Hepatocyte (in vitro differentiated cells): ENCODE results near the gene ELL2. TPM values are rescaled to one million over a fixed set of nuclear protein-coding genes. Genes with fewer than 3 reads are reported as not detected.
A peak's percentile ranks its signal among the peaks of the same experiment; 100 is the strongest.

Experiments
- DNase-seq: peaks from one replicate; pipeline ENCODE4 v3.0.0-alpha.2; 2016; ENCODE audit warnings: low spot score
- H2AFZ ChIP-seq: fragments of 200-600 bp; sonication (generic); 2 replicates; pipeline ENCODE4 v1.6.0; 2016; ENCODE audit warnings: antibody characterized with exemption, mild to moderate bottlenecking
- H3K27ac ChIP-seq: fragments of 200-600 bp; sonication (generic); 2 replicates; pipeline ENCODE4 v1.5.1; 2016; ENCODE audit warnings: mild to moderate bottlenecking
- H3K27me3 ChIP-seq: fragments of 200-600 bp; sonication (generic); 2 replicates; pipeline ENCODE4 v1.6.1; 2016
- H3K36me3 ChIP-seq: fragments of 200-600 bp; sonication (generic); replicated peaks from 2 replicates; pipeline ENCODE4 v1.5.1; 2016; ENCODE audit warnings: low read depth; ENCODE audit not compliant: insufficient read depth
- H3K4me1 ChIP-seq: fragments of 200-600 bp; sonication (generic); 2 replicates; pipeline ENCODE4 v1.5.1; 2016; ENCODE audit warnings: mild to moderate bottlenecking, moderate library complexity; ENCODE audit not compliant: insufficient read depth
- H3K4me2 ChIP-seq: fragments of 200-600 bp; sonication (generic); 2 replicates; pipeline ENCODE4 v1.6.0; 2016
- H3K4me3 ChIP-seq: fragments of 200-600 bp; sonication (generic); 2 replicates; pipeline ENCODE4 v1.5.1; 2016; ENCODE audit warnings: mild to moderate bottlenecking
- H3K79me2 ChIP-seq: fragments of 200-600 bp; sonication (generic); 2 replicates; pipeline ENCODE4 v1.6.0; 2017; ENCODE audit warnings: mild to moderate bottlenecking
- H3K9me2 ChIP-seq: fragments of 200-600 bp; sonication (generic); replicated peaks from 2 replicates; pipeline ENCODE4 v1.6.0; 2017; ENCODE audit warnings: mild to moderate bottlenecking; ENCODE audit not compliant: insufficient read depth
- H3K9me3 ChIP-seq: fragments of 200-600 bp; sonication (generic); 2 replicates; pipeline ENCODE4 v1.5.1; 2016; ENCODE audit warnings: low read depth, mild to moderate bottlenecking
- H4K20me1 ChIP-seq: fragments of 200-600 bp; sonication (generic); 2 replicates; pipeline ENCODE4 v1.6.0; 2016; ENCODE audit warnings: mild to moderate bottlenecking; ENCODE audit not compliant: insufficient read depth, poor library complexity, severe bottlenecking
- EZH2 ChIP-seq: fragments of 200-600 bp; sonication (generic); IDR thresholded peaks from 2 replicates; pipeline ENCODE4 v1.6.1; 2016; ENCODE audit warnings: antibody characterized with exemption, mild to moderate bottlenecking, borderline replicate concordance
- EZH2phosphoT487 ChIP-seq: fragments of 200-600 bp; sonication (generic); IDR thresholded peaks from one replicate; pipeline ENCODE4 v1.6.1; 2018; ENCODE audit warnings: antibody characterized with exemption, mild to moderate bottlenecking, low read depth, moderate library complexity; ENCODE audit not compliant: unreplicated experiment, severe bottlenecking
- WGBS: methylation state at CpG from one replicate; pipeline ENCODE4 v1.1.6; 2016; ENCODE audit warnings: low lambda C conversion rate; ENCODE audit errors: missing lambda C conversion rate; 5-methylcytosine and 5-hydroxymethylcytosine counted together
- polyA plus RNA-seq: library from polyadenylated mRNA; unstranded; fragments of >200 nt; fragmentation: Nextera tagmentation; extraction: Ambion mirVana; gene quantifications from 2 replicates; pipeline ENCODE4 v1.2.1, GENCODE V29; 2016
- total RNA-seq: library from RNA; depleted of rRNA; stranded (reverse); fragments of >200 nt; gene quantifications from 2 replicates; pipeline ENCODE4 v1.2.3, GENCODE V29; 2014
- TF ChIP-seq, protein P1 (sequence below): fragments of 200-600 bp; sonication (generic); IDR thresholded peaks from 2 replicates; pipeline ENCODE4 v1.5.1; 2016; ENCODE audit warnings: antibody characterized with exemption, mild to moderate bottlenecking; ENCODE audit not compliant: poor library complexity

ELL2 gene
- total and polyA plus RNA-seq, 2 experiments from 2014 or later = 34.6 to 56.0 TPM

DNA sequence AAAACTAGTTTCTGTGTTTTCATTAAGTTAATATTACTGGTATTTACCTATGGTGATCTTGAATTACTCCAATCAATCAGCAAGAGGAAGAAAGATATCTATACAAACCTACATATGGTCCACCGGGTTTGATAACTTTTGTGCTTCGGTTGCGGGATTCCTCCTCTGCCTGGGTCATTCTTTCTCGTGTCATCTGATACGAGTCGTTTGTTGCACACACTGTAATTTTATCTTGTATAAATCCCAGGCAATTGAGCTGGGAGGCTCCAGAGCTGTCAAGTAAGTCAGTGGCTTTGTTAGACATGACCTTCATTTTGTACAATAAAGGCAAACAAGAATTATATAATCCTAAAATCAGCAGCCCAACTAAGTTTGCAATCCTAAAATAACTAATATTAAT, 48.0 kb downstream of the ELL2 start:
- DNase-seq = no peak
- TF ChIP-seq, protein P1, sequence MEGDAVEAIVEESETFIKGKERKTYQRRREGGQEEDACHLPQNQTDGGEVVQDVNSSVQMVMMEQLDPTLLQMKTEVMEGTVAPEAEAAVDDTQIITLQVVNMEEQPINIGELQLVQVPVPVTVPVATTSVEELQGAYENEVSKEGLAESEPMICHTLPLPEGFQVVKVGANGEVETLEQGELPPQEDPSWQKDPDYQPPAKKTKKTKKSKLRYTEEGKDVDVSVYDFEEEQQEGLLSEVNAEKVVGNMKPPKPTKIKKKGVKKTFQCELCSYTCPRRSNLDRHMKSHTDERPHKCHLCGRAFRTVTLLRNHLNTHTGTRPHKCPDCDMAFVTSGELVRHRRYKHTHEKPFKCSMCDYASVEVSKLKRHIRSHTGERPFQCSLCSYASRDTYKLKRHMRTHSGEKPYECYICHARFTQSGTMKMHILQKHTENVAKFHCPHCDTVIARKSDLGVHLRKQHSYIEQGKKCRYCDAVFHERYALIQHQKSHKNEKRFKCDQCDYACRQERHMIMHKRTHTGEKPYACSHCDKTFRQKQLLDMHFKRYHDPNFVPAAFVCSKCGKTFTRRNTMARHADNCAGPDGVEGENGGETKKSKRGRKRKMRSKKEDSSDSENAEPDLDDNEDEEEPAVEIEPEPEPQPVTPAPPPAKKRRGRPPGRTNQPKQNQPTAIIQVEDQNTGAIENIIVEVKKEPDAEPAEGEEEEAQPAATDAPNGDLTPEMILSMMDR = no peak
- H3K9me2 ChIP-seq = no peaks in the 10 kb centered on the region
- no peak overlapping the region for H2AFZ ChIP-seq
- no peaks in the 10 kb centered on the region for H3K27me3 ChIP-seq
- H3K9me3 ChIP-seq = no peaks in the 10 kb centered on the region
- 71% methylated on average over 6 of the region's 6 CpGs for WGBS
- H3K4me1 ChIP-seq = peaks cover 14% of the 10 kb centered on the region
- H3K27ac ChIP-seq = no peak overlapping the region
- no peak overlapping the region for H3K4me2 ChIP-seq
- H3K36me3 ChIP-seq = no peaks in the 10 kb centered on the region
- no peak overlapping the region for H3K4me3 ChIP-seq
- H3K79me2 ChIP-seq = peaks cover 79% of the 10 kb centered on the region
- peaks cover 8% of the 10 kb centered on the region for H4K20me1 ChIP-seq

DNA sequence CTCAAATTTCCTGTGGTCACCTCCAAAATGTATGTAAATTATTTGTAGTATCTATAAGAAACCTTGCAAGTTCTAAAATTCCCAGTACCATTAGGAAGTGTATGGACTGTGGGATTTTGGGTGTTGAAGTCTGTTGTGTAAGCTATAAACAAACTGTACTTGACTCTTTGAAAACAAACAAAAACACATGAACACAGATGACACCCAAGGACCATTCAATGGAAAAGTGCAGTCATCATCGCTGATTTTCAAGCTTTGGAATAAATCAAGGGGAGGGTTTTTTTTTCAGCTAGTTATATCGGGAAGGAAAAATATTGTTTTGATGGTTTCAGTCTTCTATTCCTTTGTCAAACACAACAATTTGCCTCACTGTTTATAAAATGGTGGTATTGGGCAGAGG, 49.6 kb downstream of the ELL2 start:
- Histone ChIP-seq H3K27ac (peak overlapping the region; percentile 18), H4K20me1 (peaks cover 2% of the 10 kb centered on the region), H3K4me3 (no peak overlapping the region), H3K4me2 (no peak overlapping the region), H3K4me1 (peaks cover 3% of the 10 kb centered on the region), H3K36me3 (no peaks in the 10 kb centered on the region), H3K9me2 (no peaks in the 10 kb centered on the region), H3K79me2 (peaks cover 78% of the 10 kb centered on the region), H3K27me3 (no peaks in the 10 kb centered on the region), H2AFZ (no peak overlapping the region), H3K9me3 (no peaks in the 10 kb centered on the region)
- WGBS = 99% methylated on average over 2 of the region's 2 CpGs
- TF ChIP-seq EZH2 (no peak), EZH2phosphoT487 (no peak)
- TF ChIP-seq, protein P1 = no peak
- no peak for DNase-seq

DNA sequence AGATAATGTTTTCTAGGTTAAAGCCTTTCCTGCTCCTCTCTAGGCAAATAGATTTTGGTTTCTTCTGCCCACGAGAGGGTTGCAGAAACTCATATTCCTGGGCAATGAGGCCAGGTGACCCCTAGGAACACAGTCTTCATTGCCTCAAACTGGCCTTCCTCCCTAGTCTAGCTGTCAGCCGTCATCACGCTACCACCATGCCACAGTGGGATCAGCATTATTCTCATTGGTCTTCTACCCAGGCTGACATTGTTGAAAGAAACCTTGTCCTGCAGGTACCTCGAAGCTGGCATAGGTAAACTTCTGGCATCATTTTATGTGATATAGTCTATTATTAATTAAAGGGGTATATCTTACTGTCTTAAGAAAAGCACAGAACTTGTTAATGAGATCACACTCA, 51.1 kb downstream of the ELL2 start:
- Histone ChIP-seq H3K4me1 (no peaks in the 10 kb centered on the region), H3K36me3 (no peaks in the 10 kb centered on the region), H3K9me2 (no peaks in the 10 kb centered on the region), H2AFZ (no peak overlapping the region), H3K27ac (no peak overlapping the region), H3K79me2 (peaks cover 77% of the 10 kb centered on the region), H3K9me3 (no peaks in the 10 kb centered on the region), H3K4me3 (no peak overlapping the region), H3K27me3 (no peaks in the 10 kb centered on the region), H3K4me2 (no peak overlapping the region), H4K20me1 (peaks cover 2% of the 10 kb centered on the region)
- DNase-seq = no peak
- 95% methylated on average over 4 of the region's 4 CpGs for WGBS
- TF ChIP-seq EZH2phosphoT487 (no peak), EZH2 (no peak)
- TF ChIP-seq, protein P1 = no peak

DNA sequence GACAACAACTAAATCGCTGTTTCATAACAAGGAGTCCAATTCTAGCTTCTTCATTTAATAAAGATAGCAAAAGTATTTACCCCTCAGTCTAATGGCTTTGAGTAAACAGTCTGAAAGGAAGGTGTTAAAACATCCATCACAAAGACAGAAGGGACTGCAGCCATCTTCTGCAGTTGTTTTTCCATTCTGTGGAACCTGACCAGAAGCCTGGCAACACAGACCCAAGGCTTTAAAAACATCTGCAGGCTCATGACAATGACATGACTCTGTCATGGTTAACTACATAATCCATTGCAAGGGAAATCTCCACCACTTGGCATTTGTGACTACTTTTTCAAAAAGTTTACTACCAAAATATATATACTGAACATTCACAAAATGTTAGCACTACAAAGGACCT, 51.9 kb downstream of the ELL2 start:
- 71% methylated on average over 1 of the region's 1 CpG for WGBS
- Histone ChIP-seq H3K4me1 (no peaks in the 10 kb centered on the region), H3K79me2 (peaks cover 71% of the 10 kb centered on the region), H3K27ac (no peak overlapping the region), H3K9me3 (no peaks in the 10 kb centered on the region), H3K4me3 (no peak overlapping the region), H3K36me3 (no peaks in the 10 kb centered on the region), H4K20me1 (peaks cover 2% of the 10 kb centered on the region), H3K4me2 (no peak overlapping the region), H3K9me2 (no peaks in the 10 kb centered on the region), H2AFZ (no peak overlapping the region), H3K27me3 (no peaks in the 10 kb centered on the region)
- no peak for DNase-seq
- TF ChIP-seq, protein P1 = no peak
- TF ChIP-seq EZH2 (no peak), EZH2phosphoT487 (no peak)
